CD4-positive, alpha-beta T cell (primary cell): Measurements from ENCODE around the gene KCNIP2. TPM values are rescaled to one million over a fixed set of nuclear protein-coding genes. Genes with fewer than 3 reads are reported as not detected.

Experiments
- ATAC-seq: fragments of 200-7000 bp; cut with Tn5 transposase; one replicate; pipeline ENCODE4 v1.10.0; 2022; ENCODE audit warnings: mild to moderate bottlenecking; ENCODE audit not compliant: poor library complexity
- CTCF ChIA-PET: fragments of 350-600 bp; sonication (Branson Sonifier 250); formaldehyde crosslinking; loops from one replicate; lab custom pipeline; 2021; ENCODE audit warnings: antibody characterized with exemption, inconsistent platforms; lab: Charles Lee
- POLR2A ChIA-PET: fragments of 350-600 bp; sonication (Branson Sonifier 250); formaldehyde crosslinking; loops from one replicate; lab custom pipeline; 2021; ENCODE audit warnings: antibody characterized with exemption, inconsistent platforms; lab: Charles Lee
- DNase-seq, 14 experiments: peaks; one replicate each; pipeline ENCODE4 v3.0.0-alpha.2; 2013 to 2020; ENCODE audit warnings: mixed read lengths in 2 of 14
- H3K27ac ChIP-seq, 2 donors: one replicate each; pipeline versions ENCODE4 v1.5.1 to v1.7.0; 2013; ENCODE audit warnings: low read length in 2 of 2, low read depth in 1 of 2, mild to moderate bottlenecking in 1 of 2
- H3K27me3 ChIP-seq, 2 experiments: 1 replicate in 1 of 2; 2 replicates in 1 of 2; pipeline versions ENCODE4 v1.6.1 to v1.7.0; 2013; ENCODE audit warnings: low read length in 2 of 2, control low read depth in 1 of 2, mild to moderate bottlenecking in 1 of 2, moderate library complexity in 1 of 2; ENCODE audit not compliant: insufficient read depth in 2 of 2, control insufficient read depth in 1 of 2
- H3K36me3 ChIP-seq: one replicate; pipeline ENCODE4 v1.6.1; 2013; ENCODE audit warnings: low read length, control low read depth; ENCODE audit not compliant: insufficient read depth
- H3K4me1 ChIP-seq: one replicate; pipeline ENCODE4 v1.6.1; 2013; ENCODE audit warnings: low read length, control low read depth; ENCODE audit not compliant: insufficient read depth
- H3K4me3 ChIP-seq: one replicate; pipeline ENCODE4 v1.5.1; 2013; ENCODE audit warnings: mild to moderate bottlenecking, low read length, moderate library complexity
- H3K9me3 ChIP-seq, 2 experiments: 1 replicate in 1 of 2; 2 replicates in 1 of 2; pipeline versions ENCODE4 v1.6.1 to v1.7.0; 2013; ENCODE audit warnings: low read length in 2 of 2, mild to moderate bottlenecking in 2 of 2, control low read depth in 1 of 2, moderate library complexity in 1 of 2; ENCODE audit not compliant: control insufficient read depth in 1 of 2, insufficient read depth in 1 of 2
- H3K27ac Mint-ChIP-seq: one replicate; pipeline ENCODE4 v1.8.0; 2020; ENCODE audit warnings: mixed read lengths
- H3K27me3 Mint-ChIP-seq: one replicate; pipeline ENCODE4 v1.8.0; 2021; ENCODE audit warnings: mixed read lengths
- H3K36me3 Mint-ChIP-seq: one replicate; pipeline ENCODE4 v1.8.0; 2021; ENCODE audit warnings: low read depth, mixed read lengths
- H3K4me1 Mint-ChIP-seq: one replicate; pipeline ENCODE4 v1.8.0; 2021; ENCODE audit warnings: low read depth, mixed read lengths
- H3K4me3 Mint-ChIP-seq: one replicate; pipeline ENCODE4 v1.8.0; 2020; ENCODE audit warnings: mild to moderate bottlenecking, mixed read lengths
- H3K9me3 Mint-ChIP-seq: one replicate; pipeline ENCODE4 v1.8.0; 2020; ENCODE audit warnings: mixed read lengths
- CTCF ChIP-seq: fragments of 200-600 bp; IDR thresholded peaks from one replicate; pipeline ENCODE4 v1.8.0; 2022; ENCODE audit warnings: antibody characterized with exemption, mild to moderate bottlenecking
- intact Hi-C, 2 experiments: fragments of 100-400 bp; cut with DNase I in 1 of 2; cut with micrococcal nuclease in 1 of 2; formaldehyde crosslinking; loops; one replicate each; pipeline versions ENCODE4 v1.15.1 to v1.9.0; 2023 to 2025; cut with DNase I, micrococcal nuclease
- total RNA-seq, 174 experiments: library from RNA in 2 of 174; stranded (reverse) in 2 of 174; gene quantifications; one replicate each; pipeline ENCODE4 v1.2.3 and lab custom pipeline; 2021 to 2026

Gene KCNIP2
- total RNA-seq, 2 experiments from 2014 or later, result 0.77 to 1.6 TPM

GRCh38 chr10:101889256-101890210, 45.9 kb upstream of the KCNIP2 start:
- Mint-ChIP-seq H3K27ac (no peak overlapping the region), H3K4me3 (no peak overlapping the region), H3K9me3 (no peaks in the 10 kb centered on the region), H3K27me3 (no peaks in the 10 kb centered on the region), H3K36me3 (peaks cover 36% of the 10 kb centered on the region), H3K4me1 (no peaks in the 10 kb centered on the region)
- H3K27me3 ChIP-seq, result no peaks in the 10 kb centered on the region
- H3K9me3 ChIP-seq, result no peaks in the 10 kb centered on the region
- intact Hi-C loops, result loop anchor here (1.0 to 10.0 kb wide), 3 partner anchors 115 to 184 kb away; no protein-coding TSS in a partner anchor
- H3K4me3 ChIP-seq, result no peak overlapping the region
- DNase-seq (peak; percentile 42 to 74 (median 62)), ATAC-seq (peak; percentile 56)
- ChIA-PET CTCF (interaction anchor here (0.6 to 1.8 kb wide), 13 partner anchors 8 to 185 kb away, joined by 3 to 9 read pairs (median 4); no protein-coding TSS in a partner anchor), POLR2A (interaction anchor here (1.2 kb wide), 1 partner anchor 118 kb away, joined by 3 read pairs; no protein-coding TSS in a partner anchor)
- peaks cover 12% of the 10 kb centered on the region for H3K36me3 ChIP-seq
- peak; percentile 79 for TF ChIP-seq CTCF
- no peak overlapping the region for H3K27ac ChIP-seq
- no peaks in the 10 kb centered on the region for H3K4me1 ChIP-seq

GRCh38 chr10:101888251-101888949, 44.8 kb upstream of the KCNIP2 start:
- H3K9me3 Mint-ChIP-seq, result no peaks in the 10 kb centered on the region
- H3K27me3 Mint-ChIP-seq, result no peaks in the 10 kb centered on the region
- peaks cover 43% of the 10 kb centered on the region for H3K36me3 Mint-ChIP-seq
- DNase-seq (no peak), ATAC-seq (no peak)
- intact Hi-C loops, result loop anchor here in 1 of 2 experiments (10.0 kb wide), 1 partner anchor 116 kb away; no protein-coding TSS in a partner anchor
- no peaks in the 10 kb centered on the region for H3K27me3 ChIP-seq
- no peak overlapping the region for H3K27ac Mint-ChIP-seq
- no peak overlapping the region for H3K27ac ChIP-seq
- TF ChIP-seq CTCF, result no peak
- H3K36me3 ChIP-seq, result peaks cover 12% of the 10 kb centered on the region
- ChIA-PET POLR2A (interaction anchor here (1.3 kb wide), 1 partner anchor 48 kb away, joined by 3 read pairs; no protein-coding TSS in a partner anchor), CTCF (interaction anchor here (0.6 to 1.3 kb wide), 2 partner anchors 122 to 144 kb away, joined by 3 to 6 read pairs; no protein-coding TSS in a partner anchor)
- H3K4me3 ChIP-seq, result no peak overlapping the region
- no peaks in the 10 kb centered on the region for H3K4me1 ChIP-seq
- H3K4me3 Mint-ChIP-seq, result no peak overlapping the region
- H3K9me3 ChIP-seq, result no peaks in the 10 kb centered on the region
- H3K4me1 Mint-ChIP-seq, result no peaks in the 10 kb centered on the region

GRCh38 chr10:101887775-101888174, 44.2 kb upstream of the KCNIP2 start:
- intact Hi-C loops, result loop anchor here in 1 of 2 experiments (10.0 kb wide), 1 partner anchor 117 kb away; no protein-coding TSS in a partner anchor
- Mint-ChIP-seq H3K27me3 (no peaks in the 10 kb centered on the region), H3K4me3 (no peak overlapping the region), H3K4me1 (no peaks in the 10 kb centered on the region), H3K9me3 (no peaks in the 10 kb centered on the region), H3K27ac (no peak overlapping the region), H3K36me3 (peaks cover 43% of the 10 kb centered on the region)
- H3K9me3 ChIP-seq, result no peaks in the 10 kb centered on the region
- TF ChIP-seq CTCF, result no peak
- ATAC-seq (no peak), DNase-seq (no peak)
- peaks cover 12% of the 10 kb centered on the region for H3K36me3 ChIP-seq
- CTCF ChIA-PET, result interaction anchor here (0.6 to 1.3 kb wide), 2 partner anchors 122 to 145 kb away, joined by 3 to 6 read pairs; no protein-coding TSS in a partner anchor
- POLR2A ChIA-PET, result interaction anchor here (1.3 kb wide), 1 partner anchor 47 kb away, joined by 3 read pairs; no protein-coding TSS in a partner anchor
- H3K4me3 ChIP-seq, result no peak overlapping the region
- no peak overlapping the region for H3K27ac ChIP-seq
- H3K4me1 ChIP-seq, result no peaks in the 10 kb centered on the region
- H3K27me3 ChIP-seq, result no peaks in the 10 kb centered on the region
